Measurements from ENCODE around the gene STARD5. TPM values are rescaled to one million over a fixed set of nuclear protein-coding genes. Genes with fewer than 3 reads are reported as not detected.

STARD5 gene
- total and polyA plus RNA-seq, 2 of the 4 experiments (the other 2 are of a cell fraction): 5.0 to 22.8 TPM

- DNase-seq (no peak), ATAC-seq (ENCODE audit: low read depth) (no peak)
- Histone ChIP-seq H3K4ac (ENCODE audit: low read depth, low read length) (no peak overlapping the region), H3K56ac (ENCODE audit: extremely low read depth, insufficient read depth, low read length) (no peak overlapping the region), H3K18ac (ENCODE audit: low read depth, low read length) (no peak overlapping the region), H3K9me1 (ENCODE audit: insufficient read depth, low read length) (0 out of 2 replicates have a peak, but pooled peaks cover 3% of the 10 kb centered on the region), H3K9me3 (ENCODE audit: control insufficient read depth, insufficient read depth, low read length) (no peaks in the 10 kb centered on the region), H3K14ac (replicated peaks; ENCODE audit: low read depth, low read length) (no peak overlapping the region), H3K4me1 (ENCODE audit: control insufficient read depth, insufficient read depth, low read length) (no peaks in the 10 kb centered on the region), H4K5ac (ENCODE audit: low read depth, low read length) (no peak overlapping the region), H2AFZ (replicated peaks; ENCODE audit: low read length, poor library complexity) (no peak overlapping the region), H3K27me3 (ENCODE audit: control insufficient read depth, insufficient read depth, low read length) (no peaks in the 10 kb centered on the region), H4K91ac (ENCODE audit: insufficient read depth, low read depth, low read length) (no peak overlapping the region), H3K36me3 (ENCODE audit: control insufficient read depth, insufficient read depth, low read length) (peaks cover 13% of the 10 kb centered on the region; the same call in 1 of the 2 replicates), H3K9ac (ENCODE audit: low read depth, low read length) (no peak overlapping the region), H4K20me1 (ENCODE audit: insufficient read depth, low read length) (no peaks in the 10 kb centered on the region), H2BK5ac (ENCODE audit: low read depth, low read length, poor library complexity, severe bottlenecking) (no peak overlapping the region), H3K27ac (ENCODE audit: insufficient read depth, low read length) (no peak overlapping the region), H2AK5ac (ENCODE audit: low read depth, low read length) (no peak overlapping the region), H2BK120ac (ENCODE audit: low read depth, low read length) (no peak overlapping the region), H3K4me3 (ENCODE audit: insufficient read depth, low read depth, low read length) (no peak overlapping the region), H2AK9ac (replicated peaks; ENCODE audit: low read depth, low read length, poor library complexity) (no peak overlapping the region), H3K4me2 (ENCODE audit: low read depth, low read length) (no peak overlapping the region), H4K8ac (ENCODE audit: low read depth in 2 of 2, low read length in 2 of 2) (no peak overlapping the region), H2BK15ac (ENCODE audit: low read depth, low read length) (no peak overlapping the region), H2BK20ac (ENCODE audit: low read depth, low read length) (no peak overlapping the region), H3K79me1 (ENCODE audit: low read depth in 1 of 2, low read length in 2 of 2) (no peaks in the 10 kb centered on the region), H3K23ac (ENCODE audit: low read depth, low read length) (no peak overlapping the region)
- in situ Hi-C loops (cut with MboI; ENCODE audit: low sequenced_read_pairs) (no loop called here), dilution Hi-C loops (cut with HindIII; ENCODE audit: low sequenced_read_pairs, unreplicated experiment) (no loop called here), intact Hi-C loops (cut with micrococcal nuclease) (no loop called here)
- WGBS, 2 experiments (ENCODE audit: extremely low coverage in 2 of 2, insufficient read length in 1 of 2): no CpG with 5 or more reads among the region's 2 CpGs
- POLR2A ChIA-PET (ENCODE audit: unreplicated experiment): no interaction called here
- BruUV-seq (replicated peaks): no TSS peak
- CTCF ChIA-PET: interaction anchor here (0.8 kb wide), 1 partner anchor 20 kb away, joined by 3 read pairs; no protein-coding TSS in a partner anchor
- TF ChIP-seq POLR2A (IDR thresholded peaks at IDR 0.05; ENCODE audit: low read depth, low read length) (no peak), RAD21 (IDR thresholded peaks at IDR 0.05; ENCODE audit: low read length) (no peak), RFX5 (IDR thresholded peaks at IDR 0.05; ENCODE audit: low read depth, low read length) (no peak), FOS (IDR thresholded peaks at IDR 0.05; ENCODE audit: low read depth, low read length) (no peak), BHLHE40 (IDR thresholded peaks at IDR 0.05; ENCODE audit: low read depth, low read length) (no peak)
These were observed 37.3 kb downstream of the STARD5 start for GRCh38 chr15:81286621-81287121.

Data from IMR-90 (cell line).